ENCODE data around the gene ALKBH5.
"Not testable (repeated sequence)": the region's sequence is repeated elsewhere in the genome, so short reads cannot be mapped to it uniquely, and the experiment has no call there.

The ALKBH5 gene

DNA sequence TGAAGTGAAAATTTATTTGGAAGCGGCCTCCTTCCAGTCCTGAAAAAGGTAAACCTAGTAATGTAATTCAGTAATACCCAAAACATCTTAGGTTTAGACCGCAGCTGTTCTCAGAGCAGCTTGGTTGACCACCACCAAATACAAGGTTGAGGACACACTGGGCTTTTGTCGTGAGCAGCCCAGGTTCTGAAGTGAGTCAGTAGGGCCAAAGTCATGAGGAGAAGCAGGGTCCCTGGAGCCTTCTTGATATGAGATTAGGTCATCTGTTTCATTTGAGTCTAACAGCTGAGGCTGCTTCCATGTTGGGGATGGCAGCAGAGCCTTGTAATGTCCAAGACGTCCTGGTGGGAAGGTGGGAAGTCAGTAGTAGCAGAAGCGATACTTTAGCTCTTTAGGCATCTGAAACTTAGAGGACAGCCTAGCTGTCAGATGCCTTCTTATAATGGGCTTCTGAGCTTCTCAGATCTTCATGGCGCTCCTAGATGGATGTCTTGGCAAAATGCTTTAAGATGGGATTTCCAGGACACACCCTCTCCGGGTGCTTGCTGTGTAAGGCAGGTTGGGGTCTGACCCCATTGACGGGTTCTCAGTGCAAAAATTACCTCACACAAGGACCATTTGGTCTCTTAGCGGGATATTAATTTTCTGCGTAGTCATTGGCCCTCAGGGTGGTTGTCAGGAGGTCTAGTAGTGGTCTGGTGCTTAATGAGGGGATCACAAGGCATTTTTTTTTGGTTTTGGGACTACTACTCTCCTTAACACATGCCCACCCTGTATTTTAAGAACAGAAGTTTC is 2.4 kb downstream of the ALKBH5 start:
- no peak for DNase-seq (ENCODE audit: low read depth)

- no peak for DNase-seq (ENCODE audit: low read depth)
Measured at GRCh38 chr17:18186627-18186982, 3.0 kb downstream of the ALKBH5 start.

- DNase-seq (ENCODE audit: low read depth), result no peak
Measured at GRCh38 chr17:18187226-18187625, 3.6 kb downstream of the ALKBH5 start.

DNA sequence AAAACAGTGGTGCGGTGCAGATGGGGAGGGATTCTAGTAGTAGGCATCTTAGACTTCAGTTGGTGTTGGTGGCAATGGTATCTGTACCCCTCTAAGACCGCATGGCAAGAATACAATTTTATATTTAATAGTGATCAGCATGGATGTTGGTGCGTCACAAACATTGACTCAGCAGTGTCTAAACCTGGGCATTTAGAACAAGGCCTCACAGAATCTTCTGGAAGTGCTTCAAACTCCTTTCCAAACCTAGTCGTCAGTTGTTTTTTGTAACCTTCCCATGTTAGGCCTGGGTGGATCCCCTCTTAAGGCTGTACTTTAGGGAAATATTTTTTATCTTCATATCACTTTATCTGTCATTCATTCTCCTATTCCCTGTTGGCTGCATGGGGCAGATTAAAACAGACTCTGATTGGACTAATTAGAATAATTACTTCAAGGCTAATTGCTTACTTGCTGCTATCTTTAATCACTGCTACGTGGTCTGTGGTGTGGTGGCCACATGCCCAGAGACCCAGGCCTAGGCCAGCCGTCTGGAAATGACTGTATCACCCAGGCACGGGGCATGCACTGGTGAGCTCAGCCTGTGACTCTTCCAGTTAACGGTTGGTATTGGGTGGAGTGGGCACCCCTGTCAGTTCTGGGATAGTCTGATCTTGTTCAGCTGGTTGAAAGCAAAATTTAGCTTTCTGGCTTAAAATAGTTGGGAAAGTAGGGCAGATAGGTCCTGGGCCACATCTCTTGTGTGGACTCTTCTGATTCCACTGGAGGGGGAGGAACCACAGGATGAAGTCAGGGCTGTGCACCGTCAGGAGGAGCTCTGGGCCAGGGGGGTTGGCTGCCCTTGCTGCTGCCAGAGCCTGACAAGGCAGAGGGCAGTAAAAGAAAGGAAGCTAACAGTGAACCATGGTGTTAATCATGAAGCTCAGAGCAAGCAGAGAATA is 4.5 kb downstream of the ALKBH5 start:
- no peak for DNase-seq (ENCODE audit: low read depth)

GRCh38 chr17:18190628-18191235 is 7.1 kb downstream of the ALKBH5 start:
- DNase-seq (ENCODE audit: low read depth), result no peak

GRCh38 chr17:18191236-18191667 is 7.6 kb downstream of the ALKBH5 start:
- no peak for DNase-seq (ENCODE audit: low read depth)

DNA sequence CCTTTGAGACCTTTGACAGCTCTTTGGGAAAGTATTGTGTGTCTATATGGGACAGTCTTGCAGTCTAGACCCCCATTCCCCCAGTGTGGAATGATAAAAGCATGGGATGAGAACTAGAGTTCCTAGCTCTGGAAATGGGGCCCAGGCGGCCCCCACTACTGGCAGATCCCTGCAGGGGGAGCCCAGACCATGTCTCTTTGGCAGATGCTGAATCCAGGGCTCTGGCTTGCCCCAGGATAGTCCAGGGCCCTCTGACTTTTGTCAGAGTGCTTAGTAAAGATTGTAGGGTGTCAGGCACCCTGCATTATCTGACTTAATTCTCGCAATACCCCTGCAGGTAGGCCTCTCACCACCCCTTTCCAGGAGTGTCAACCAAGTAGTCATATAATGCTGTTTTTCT is 8.3 kb downstream of the ALKBH5 start:
- no peak for DNase-seq (ENCODE audit: low read depth)

GRCh38 chr17:18194394-18194793 is 10.8 kb downstream of the ALKBH5 start:
- DNase-seq (ENCODE audit: low read depth), result no peak

- no peak for DNase-seq (ENCODE audit: low read depth)
Measured at GRCh38 chr17:18194804-18195203, 11.2 kb downstream of the ALKBH5 start.

DNA sequence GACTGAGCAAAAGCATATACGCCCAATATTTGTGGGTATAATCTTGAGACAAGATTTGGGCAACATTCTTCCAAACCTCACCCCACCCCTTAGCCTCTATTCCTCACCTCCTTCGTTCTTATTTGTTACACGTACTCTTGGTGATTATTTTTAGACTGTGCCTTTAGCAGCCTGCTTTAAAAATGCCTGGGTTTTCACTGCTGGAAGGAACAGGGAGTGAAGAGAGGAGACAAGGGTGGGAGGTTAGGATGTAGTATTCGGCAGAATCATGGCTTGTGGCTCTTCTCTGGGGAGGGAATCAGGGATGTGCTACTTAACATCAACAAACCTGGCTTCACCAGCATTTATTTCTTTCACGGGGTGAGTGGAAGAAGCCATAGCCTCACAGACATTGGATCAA is 11.6 kb downstream of the ALKBH5 start:
- DNase-seq (ENCODE audit: low read depth), result no peak

DNA sequence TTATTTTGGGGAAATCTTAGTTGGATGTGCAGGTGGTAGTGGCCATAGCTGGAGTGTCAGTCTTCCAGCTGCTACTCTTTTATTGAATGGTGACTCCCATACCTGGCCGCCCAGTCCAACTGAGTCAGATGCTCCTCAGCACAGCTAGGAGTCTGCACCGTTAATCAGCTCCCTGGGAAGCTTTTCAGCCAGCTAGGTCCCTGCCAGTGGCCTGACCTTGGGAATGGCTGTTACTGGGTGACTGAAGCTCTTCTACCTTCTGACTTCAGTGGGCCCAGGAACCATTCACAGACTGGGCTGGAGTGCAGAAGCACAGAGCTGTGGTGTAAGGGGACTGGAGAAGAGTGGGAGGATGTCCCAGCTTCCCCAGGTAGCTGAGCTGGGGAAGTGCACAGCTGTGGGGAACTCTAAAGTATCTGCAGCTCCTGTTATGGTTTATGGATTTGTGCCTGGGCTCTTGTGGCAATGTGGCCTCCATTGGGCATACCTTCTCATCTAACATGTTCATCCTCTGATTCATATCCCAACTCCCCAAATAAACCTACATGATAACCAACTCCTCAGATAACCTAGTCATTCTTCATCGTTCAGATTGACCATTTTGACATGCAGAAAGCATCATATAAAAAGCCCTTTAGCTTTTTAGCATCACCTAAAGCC is 14.0 kb downstream of the ALKBH5 start:
- no peak for DNase-seq (ENCODE audit: low read depth)

DNA sequence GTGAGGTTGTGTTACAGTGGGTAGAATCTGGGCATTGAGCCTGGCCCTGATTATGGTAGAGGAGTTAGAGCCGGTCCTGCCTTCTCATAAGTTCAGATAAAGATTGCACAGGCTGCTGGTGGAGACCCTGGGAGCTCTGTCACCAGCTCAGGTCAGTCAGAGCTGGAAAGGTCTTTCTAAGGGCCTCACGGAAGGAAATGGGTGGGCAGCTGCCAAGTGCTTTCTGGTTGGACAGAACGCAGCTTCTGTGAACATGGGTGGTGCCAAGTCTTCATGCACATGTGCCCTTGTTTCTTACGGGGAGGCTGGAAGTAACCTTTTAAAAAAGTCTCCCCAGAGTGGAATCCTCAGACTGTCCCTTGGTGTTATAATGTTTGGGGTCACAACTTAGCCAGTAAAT is 14.9 kb downstream of the ALKBH5 start:
- no peak for DNase-seq (ENCODE audit: low read depth)

DNA sequence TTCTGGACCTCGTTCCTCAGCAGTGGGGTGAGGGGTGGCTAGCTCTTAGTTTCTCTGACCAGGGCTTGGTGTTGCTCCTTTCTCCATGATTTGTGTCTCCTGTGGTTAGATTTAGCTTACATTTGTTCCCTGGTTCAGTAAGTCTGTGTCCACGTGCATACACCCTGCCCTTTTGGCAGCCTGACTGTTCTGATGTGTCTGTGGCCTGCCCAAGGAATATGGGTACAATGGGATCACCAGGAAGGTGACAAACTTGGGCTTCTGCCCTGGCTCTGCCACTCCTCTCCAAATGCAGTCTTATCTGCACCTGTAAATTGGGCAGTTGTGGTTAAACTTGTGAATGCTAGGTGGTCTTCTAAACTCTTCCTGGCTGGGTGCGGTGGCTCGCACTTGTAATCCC is 17.5 kb downstream of the ALKBH5 start:
- no peak for DNase-seq (ENCODE audit: low read depth)

DNA sequence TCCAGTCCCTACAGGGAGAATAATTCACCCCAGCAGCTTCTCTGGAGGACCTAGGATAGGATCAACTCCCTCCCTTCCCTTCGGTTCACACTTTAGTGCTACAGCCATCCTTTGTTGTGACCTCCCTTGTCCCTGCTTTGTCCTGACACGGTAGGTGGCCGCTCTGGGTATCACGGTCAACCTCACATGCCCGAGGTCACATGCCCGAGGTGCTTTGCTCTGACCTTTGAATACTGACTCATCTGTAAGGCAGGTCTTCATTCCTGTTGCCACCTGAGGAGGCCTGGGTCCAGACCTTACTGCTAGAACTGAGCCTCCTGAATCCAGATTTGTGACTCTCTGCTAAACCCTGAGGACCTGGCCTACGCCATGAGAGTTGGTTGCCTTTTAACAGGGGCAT is 19.7 kb downstream of the ALKBH5 start:
- DNase-seq (ENCODE audit: low read depth), result no peak

- no peak for DNase-seq (ENCODE audit: low read depth)
Measured at GRCh38 chr17:18205861-18206260, 22.2 kb downstream of the ALKBH5 start.

DNA sequence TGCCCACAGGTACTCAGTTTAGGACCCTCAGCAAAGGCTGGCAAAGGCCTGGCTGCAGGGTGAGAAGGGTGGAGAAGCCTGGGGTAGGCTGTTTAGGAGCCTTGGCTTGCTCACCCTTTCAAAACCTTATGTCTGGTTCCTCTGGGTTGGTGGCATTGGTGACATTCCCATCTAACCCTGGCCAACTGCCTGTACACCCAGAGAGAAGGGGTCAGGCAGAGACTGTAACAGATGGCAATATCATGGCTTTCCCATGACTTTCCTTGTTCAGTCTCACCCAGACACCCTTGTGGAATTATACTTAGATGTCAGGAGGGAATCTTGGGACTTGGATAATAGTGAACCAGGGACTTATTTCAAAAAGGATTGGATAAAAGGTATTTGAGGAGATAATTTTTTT is 23.3 kb downstream of the ALKBH5 start:
- no peak for DNase-seq (ENCODE audit: low read depth)

DNA sequence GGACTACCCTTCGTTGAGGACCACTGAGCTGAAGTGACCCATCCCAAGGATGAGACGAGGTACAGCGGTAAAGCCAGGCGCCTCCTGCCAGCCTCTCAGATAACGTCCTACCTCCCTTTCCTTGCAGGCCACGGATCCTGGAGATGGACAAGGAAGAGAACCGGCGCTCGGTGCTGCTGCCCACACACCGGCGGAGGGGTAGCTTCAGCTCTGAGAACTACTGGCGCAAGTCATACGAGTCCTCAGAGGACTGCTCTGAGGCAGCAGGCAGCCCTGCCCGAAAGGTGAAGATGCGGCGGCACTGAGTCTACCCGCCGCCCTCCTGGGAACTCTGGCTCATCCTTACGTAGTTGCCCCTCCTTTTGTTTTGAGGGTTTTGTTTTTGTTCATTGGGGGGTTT is 24.5 kb downstream of the ALKBH5 start:
- no peak for DNase-seq (ENCODE audit: low read depth)

- no peak for DNase-seq (ENCODE audit: low read depth)
Measured at GRCh38 chr17:18213666-18214270, 30.1 kb downstream of the ALKBH5 start.

GRCh38 chr17:18216906-18217305 is 33.3 kb downstream of the ALKBH5 start:
- DNase-seq (ENCODE audit: low read depth), result not testable (repeated sequence)

DNA sequence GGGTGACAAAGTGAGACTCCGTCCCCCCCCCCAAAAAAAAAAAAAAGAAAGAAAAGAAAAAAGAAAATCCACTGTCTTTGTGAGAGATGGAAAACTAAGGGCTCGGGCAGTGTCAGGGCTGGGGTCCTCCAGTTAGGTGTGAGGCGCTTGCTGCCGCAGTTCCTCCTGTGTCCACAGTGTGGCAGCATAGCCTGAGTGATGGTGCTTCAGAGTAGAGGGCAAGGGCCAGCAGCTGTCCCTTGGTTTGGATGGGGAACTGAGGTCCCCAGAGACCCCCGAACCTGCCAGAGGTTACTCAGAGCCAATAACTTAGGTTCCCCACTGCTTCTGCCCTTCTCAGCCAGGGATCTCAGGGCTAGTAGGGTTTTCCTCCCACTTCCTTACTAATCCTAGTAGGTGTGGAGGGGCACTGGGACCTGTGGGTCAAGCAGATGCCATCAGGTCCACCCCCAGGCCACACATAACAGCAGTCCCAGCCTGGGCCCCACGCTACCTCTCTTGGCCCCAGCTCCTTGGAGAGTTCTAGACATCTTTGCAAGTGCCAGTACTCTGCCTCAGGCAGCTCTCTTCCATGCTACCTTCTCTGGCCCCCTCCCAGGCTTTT is 33.9 kb downstream of the ALKBH5 start:
- peak; percentile 49 for DNase-seq (ENCODE audit: low read depth)

GRCh38 chr17:18218756-18219415 is 35.3 kb downstream of the ALKBH5 start:
- DNase-seq (ENCODE audit: low read depth), result no peak
